ENCODE results near the gene TLE2.
"Not testable (repeated sequence)": the region's sequence is repeated elsewhere in the genome, so short reads cannot be mapped to it uniquely, and the experiment has no call there.

DNA sequence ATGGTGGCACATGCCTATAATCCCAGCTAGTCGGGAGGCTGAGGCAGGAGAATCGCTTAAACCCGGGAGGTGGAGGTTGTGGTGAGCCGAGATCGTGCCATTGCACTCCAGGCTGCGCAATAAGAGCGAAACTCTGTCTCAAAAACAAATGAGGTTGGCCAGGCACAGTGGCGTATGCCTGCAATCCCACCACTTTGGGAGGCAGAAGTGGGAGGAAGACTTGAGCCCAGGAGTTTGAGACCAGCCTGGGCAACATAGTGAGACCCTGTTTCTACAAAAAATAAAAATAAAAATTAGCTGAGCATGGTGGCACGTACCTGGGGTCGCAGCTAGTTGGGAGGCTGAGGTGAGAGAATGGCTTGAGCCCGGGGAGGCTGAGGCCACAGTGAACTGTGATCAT, 36.7 kb downstream of the TLE2 start:
- TF ChIP-seq, protein P1, sequence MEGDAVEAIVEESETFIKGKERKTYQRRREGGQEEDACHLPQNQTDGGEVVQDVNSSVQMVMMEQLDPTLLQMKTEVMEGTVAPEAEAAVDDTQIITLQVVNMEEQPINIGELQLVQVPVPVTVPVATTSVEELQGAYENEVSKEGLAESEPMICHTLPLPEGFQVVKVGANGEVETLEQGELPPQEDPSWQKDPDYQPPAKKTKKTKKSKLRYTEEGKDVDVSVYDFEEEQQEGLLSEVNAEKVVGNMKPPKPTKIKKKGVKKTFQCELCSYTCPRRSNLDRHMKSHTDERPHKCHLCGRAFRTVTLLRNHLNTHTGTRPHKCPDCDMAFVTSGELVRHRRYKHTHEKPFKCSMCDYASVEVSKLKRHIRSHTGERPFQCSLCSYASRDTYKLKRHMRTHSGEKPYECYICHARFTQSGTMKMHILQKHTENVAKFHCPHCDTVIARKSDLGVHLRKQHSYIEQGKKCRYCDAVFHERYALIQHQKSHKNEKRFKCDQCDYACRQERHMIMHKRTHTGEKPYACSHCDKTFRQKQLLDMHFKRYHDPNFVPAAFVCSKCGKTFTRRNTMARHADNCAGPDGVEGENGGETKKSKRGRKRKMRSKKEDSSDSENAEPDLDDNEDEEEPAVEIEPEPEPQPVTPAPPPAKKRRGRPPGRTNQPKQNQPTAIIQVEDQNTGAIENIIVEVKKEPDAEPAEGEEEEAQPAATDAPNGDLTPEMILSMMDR (IDR thresholded peaks at IDR 0.05) = not testable (repeated sequence)
- not testable (repeated sequence) for TF ChIP-seq POLR2A, POLR2AphosphoS5, EP300 (IDR thresholded peaks at IDR 0.05)

Measured in suprapubic skin (tissue), 4 donors.